22Rv1 (cell line): Measurements from ENCODE around the gene MGAT5B.

ENCODE experiments used
- H3K27ac ChIP-seq: fragments of 450-650 bp; 2 replicates; pipeline ENCODE4 v1.5.1; 2017
- CTCF ChIP-seq: fragments of 450-650 bp; IDR thresholded peaks from 2 replicates; pipeline ENCODE4 v1.5.1; 2017; ENCODE audit warnings: mild to moderate bottlenecking
- ZFX ChIP-seq: fragments of 450-650 bp; IDR thresholded peaks from 2 replicates; pipeline ENCODE4 v1.6.1; 2017; ENCODE audit warnings: antibody characterized with exemption, borderline replicate concordance

MGAT5B gene

GRCh38 chr17:76871668-76872067 lies 3.5 kb downstream of the MGAT5B start:
- no peak for TF ChIP-seq CTCF
- no peak overlapping the region for H3K27ac ChIP-seq

GRCh38 chr17:76872221-76872873 lies 4.1 kb downstream of the MGAT5B start:
- no peak overlapping the region for H3K27ac ChIP-seq
- TF ChIP-seq CTCF, result no peak
- no peak for TF ChIP-seq ZFX

GRCh38 chr17:76872874-76873221 lies 4.6 kb downstream of the MGAT5B start:
- no peak for TF ChIP-seq ZFX
- TF ChIP-seq CTCF, result no peak
- H3K27ac ChIP-seq, result no peak overlapping the region

- H3K27ac ChIP-seq, result no peak overlapping the region
- TF ChIP-seq ZFX (no peak), CTCF (no peak)
These were observed 5.7 kb downstream of the MGAT5B start for GRCh38 chr17:76873856-76874255.

GRCh38 chr17:76877437-76877836 lies 9.2 kb downstream of the MGAT5B start:
- TF ChIP-seq ZFX (no peak), CTCF (no peak)

GRCh38 chr17:76878568-76878967 lies 10.4 kb downstream of the MGAT5B start:
- no peak overlapping the region for H3K27ac ChIP-seq
- TF ChIP-seq CTCF (no peak), ZFX (no peak)

More at GRCh38 chr17:76877437-76877836, 9.2 kb downstream of the MGAT5B start:
- no peak overlapping the region for H3K27ac ChIP-seq

GRCh38 chr17:76879254-76879653 lies 11.1 kb downstream of the MGAT5B start:
- H3K27ac ChIP-seq, result no peak overlapping the region
- TF ChIP-seq CTCF (no peak), ZFX (no peak)
